Inferior parietal cortex (tissue), 1 donor: ENCODE measurements around the gene NDP.
A peak's percentile ranks its signal among the peaks of the same experiment; 100 is the strongest.
"Not testable (repeated sequence)": the region's sequence is repeated elsewhere in the genome, so short reads cannot be mapped to it uniquely, and the experiment has no call there.

Experiments
- DNase-seq: peaks from one replicate; pipeline ENCODE4 v3.0.0-alpha.2; 2016; ENCODE audit errors: extremely low spot score

The NDP gene

DNA sequence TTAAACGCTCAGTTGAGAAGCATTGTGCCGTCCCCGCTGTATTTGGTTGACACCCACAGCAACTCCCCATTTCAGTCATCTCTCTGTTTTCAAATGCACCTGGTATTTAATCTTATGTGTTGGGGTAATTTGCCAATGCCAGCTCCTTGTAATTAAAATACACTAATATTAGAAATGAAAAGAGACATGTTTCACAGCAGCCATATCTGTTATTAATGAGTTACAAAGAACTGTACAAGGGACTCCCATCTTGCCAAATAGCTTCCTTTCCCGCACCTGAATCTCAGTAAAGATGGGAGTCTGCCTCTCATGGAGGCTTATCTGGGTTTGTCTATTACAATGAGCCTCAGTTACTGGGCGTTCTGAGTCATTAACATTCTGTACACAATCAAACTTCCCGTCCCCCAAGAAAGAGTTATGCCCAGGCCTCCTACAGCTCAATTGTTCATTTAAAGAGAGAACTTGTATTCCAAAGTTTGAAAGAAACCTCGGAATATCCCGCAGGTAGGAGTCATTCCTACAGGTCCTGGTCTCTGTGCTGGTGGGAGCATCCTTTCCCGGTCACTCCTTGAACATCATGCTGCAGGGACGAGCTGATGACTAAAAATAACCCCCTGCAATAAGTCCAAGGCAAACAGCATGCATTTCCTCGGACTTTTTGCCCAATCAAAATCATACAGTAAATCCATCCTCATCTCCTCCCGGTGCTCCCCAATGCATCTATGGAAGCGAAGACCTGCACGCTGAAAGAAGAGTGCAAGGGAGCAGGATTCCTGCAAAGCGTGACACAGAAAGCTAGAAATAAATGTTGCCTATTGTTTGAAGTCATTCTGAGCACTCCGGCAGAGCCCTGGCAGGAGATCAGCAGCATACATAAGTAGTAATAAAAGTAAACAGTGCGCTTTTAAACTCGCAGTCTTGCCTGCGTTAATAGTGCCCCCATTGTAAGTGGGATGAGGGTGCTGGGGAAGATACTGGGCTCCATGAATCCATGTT lies 926 bp downstream of the NDP start:
- peak; percentile 37 for DNase-seq

DNA sequence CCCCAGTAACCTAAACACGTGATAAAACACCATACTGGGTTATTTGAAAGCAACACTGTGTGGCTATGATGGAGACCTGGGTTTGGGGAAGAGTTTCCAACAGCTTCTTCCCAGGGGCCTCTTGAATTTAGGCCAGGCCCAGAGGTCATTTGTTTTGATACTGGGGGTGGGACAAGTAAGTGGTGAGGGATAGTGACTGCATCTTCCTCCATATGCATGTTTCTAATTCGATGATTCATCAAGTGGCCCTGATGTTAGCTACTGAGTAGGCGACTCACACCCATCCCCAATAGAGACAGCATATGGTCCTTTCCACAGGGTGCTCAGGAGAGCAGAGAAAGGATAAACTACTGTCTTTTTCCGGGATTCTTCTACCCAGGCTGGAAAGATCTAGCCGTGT lies 2.7 kb downstream of the NDP start:
- no peak for DNase-seq

DNA sequence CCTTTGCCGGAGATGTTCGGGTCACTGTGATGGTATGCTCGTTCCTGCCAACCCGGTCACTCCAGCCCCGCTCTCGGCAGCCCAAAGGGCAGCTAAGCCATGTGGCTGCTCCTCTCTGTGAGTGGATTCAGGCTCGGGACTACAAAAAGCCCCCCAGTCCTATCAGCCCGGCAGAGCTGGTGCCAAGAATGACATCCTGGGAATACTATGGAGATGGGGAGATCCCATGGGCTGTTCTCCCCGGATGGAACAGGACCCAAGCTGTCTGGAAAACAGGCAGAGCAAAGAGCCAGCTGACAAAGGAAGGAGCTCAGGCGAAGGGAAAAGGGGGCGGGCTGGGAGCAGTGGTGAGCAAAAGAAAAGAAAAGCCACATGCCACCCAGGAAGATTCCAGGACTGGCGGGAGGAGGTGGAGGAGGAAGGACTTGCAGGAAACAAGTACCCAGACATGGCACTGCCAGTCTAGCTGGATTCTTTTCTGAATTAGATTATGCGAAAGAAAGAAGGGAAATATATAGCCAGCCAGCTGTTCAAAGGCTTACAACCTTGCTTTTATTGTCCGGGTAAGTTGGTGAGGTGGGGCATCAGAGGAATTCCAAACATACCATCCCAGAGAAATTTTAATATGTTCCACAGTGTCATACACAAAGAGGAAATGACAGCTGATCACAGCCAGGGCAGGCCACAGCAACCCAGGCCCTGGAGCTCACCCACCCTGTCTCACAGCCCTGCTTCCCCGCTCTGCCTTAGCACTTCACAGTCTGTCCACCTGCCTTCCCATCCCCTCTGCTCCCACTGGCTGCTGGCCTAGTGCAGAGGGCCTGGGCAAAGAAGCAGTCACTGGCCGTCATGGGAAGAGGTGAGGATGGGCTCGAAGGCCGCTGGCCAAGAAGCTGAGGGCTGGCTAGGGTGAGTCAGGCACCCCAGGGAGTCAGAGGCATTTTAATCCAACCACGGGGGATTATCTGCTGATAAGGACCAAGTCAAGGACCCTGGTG lies 3.4 kb downstream of the NDP start:
- no peak for DNase-seq

DNA sequence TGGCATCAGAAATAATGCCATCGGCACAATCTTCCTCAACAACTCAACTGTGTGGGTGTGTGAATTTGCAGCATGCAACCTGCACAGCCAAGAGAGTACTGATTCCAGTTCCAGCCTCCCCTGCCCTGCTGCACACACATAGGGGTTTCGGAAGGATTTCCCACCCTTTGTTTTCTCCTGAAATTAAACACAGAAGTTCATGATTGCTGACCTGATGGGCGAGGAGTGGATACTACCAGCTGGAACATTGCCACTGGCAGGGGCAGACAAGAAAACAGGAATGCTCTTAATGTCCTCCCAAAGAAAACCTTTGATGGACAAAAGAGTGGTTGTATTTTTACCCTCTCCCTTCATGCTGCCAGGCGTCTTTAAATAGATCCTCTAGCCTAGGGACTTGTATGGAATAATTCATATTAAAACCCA lies 4.8 kb downstream of the NDP start:
- DNase-seq: peak; percentile 24

DNA sequence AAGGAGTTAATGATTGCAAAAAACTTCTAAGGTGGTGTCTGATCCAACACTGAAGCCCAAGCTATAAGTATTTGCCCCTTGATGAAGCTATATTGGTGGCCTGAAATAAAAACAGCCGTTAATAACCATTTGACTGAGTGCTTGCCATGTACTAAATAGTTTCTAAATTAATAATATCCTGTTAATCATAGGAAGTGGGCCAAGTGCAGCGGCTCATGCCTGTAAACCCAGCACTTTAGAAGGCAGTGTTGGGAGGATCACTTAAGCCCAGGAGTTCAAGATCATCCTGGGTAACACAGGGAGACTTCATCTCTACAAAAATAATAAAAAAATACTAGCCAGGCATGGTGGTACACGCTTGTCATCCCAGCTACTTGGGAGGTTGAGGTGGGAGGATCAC lies 8.3 kb downstream of the NDP start:
- no peak for DNase-seq

DNA sequence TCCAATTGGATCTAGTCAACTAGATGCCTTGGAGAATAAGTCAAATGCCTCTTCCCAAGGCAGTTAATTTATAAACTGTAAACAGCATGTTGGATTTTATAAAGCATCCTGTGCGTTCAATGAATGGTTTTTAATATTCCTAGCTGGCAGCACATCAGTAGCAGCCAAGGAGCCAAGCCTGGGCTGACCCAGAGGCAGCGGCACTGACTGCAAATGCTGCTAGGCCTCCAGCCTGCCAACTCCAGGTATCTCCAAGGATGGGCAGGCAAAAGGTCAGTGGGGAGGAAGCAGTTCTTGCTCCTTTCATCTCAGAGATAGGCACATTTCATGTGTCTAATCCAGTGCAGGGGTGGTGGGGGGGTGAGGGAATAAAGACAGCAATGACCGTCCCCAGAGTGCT lies 9.5 kb downstream of the NDP start:
- no peak for DNase-seq

DNA sequence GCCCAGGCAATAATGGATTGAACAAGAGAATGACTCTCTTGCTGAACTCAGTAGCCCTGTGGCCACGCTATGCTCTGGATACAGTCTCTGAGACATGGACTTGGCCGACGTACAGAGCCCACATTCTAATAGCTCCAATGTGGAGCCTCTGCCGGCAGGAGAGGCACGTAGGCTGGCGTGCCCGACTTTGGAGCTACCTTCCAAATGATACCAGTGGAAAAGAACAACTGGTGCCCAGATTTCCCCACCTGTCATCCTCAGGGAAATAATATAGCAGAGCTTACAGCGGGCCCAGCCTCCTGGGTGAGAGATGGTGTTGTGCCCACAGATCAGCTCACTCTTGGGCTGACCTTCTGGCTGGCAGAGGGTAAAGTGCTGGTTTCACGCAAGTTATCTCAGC lies 10.6 kb downstream of the NDP start:
- DNase-seq: no peak

DNA sequence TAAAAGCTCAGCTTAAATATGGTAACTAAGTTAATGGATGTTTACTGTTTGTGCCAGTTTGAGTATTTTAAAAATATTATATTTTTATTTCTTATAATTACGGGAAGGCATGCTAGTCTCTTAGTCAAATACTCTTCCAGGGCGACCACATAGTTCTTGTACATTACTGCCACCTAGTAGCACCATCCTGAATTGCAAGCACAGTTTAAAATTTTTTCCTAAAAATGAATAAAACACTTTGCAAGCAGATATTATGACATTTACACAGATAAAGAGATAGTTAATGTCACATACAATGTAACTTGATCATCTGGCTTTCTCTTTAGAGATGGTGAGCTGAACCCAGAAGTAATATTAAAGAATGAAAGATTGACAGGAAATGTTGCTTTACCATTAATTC lies 11.5 kb downstream of the NDP start:
- no peak for DNase-seq

DNA sequence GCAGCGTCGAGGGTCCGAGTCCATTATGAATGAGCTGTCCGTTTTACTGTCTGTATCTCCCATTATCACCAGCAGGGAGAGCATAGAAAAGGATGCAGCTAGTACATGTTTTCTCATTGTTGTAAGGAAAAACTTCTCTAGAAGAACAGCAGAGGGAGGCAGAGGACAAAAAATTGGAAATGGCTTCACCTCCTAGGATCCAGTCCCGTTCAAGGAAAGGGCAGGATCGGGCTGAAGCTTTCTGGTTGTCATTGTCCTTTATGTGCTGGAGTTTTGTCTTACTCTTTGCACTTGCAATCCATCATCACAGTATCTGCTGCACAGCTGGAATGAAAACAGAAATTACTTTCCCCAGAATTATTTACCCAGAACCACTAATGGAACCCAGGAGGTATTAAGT lies 14.7 kb downstream of the NDP start:
- peak; percentile 83 for DNase-seq

DNA sequence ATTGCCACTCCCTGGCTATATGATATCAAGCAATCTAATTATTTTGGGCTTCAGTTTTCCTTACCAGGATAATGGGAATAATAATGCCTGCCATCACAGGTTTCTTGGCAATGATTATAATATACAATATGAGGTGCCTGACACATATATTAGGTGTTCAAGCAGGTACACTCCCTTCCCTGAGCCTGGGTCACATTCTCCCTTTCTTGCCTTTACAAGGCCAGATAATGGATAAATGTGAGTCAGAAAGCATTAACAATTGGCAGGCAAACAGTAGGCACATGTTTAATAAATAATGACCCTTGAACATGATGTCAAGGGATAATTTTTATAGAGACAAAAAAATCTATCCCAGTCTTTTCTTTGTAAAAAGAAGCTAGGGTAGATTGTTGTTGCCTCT lies 17.2 kb downstream of the NDP start:
- no peak for DNase-seq

DNA sequence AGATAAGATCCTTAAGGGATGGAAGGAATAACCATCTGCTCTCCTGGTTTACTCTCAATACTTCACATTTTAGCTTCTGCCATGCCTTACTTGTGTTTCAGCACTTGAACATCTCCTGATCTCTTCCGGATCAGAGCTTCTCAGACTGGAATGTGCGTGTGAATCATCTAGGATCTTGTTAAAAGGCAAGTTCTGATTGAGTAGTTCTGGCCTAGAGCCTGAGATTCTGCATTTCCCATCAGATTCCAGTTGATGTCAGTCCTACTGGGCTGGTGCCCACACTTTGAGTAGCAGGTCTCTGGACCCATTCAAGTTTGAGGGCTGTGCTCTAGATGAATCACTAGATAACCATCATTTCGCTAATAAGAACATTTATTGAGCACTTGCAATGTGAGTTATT lies 20.0 kb downstream of the NDP start:
- DNase-seq: no peak

DNA sequence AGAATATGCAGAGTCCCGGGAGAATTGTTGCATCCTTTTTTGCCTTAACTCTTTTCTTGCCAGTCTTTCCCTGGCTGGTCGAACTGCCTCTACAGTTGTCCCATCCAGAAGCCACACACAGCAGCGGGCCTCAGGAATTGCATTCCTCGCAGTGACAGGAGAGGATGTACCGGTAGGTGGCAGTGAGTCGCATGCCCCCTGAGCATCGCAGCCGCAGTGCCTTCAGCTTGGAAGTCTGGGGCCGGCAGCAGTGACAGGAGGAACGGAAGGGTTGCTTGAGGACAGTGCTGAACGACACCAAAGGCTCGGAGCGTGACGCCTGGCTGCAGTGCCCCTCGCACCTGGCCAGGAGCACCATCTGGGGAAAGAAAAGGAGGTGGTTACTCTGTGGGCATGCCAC lies 23.5 kb downstream of the NDP start:
- no peak for DNase-seq

DNA sequence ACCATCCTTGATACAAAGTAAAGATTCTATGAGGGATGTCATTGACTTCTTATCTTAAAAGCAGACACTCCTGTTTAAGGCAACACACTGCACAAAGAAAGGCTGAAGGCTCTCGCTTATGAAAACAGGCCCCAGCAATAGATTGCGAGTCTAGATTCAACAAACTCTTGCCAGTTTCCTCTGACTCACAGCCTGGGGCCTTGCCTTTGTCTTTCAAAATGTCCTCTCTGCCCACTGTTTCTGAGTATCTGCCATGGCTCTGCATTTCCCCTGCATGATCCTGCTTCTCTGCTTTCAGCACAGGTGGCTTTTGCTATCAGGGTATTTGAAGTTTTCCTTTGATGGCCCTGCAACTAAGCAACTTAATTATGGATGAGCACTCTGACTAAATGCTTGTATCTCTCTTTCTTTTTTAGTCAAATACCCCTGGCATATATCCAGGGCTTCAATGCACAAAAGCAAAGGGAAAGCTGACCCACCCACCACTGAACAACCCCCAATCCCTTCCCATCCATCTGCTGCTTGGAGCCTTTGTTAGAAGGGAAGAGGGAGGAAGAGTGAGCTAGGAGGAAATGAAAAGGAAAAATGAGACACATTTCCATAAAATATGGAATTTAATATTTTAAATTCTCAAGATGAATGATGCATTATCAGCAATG lies 32.2 kb downstream of the NDP start:
- no peak for DNase-seq

DNA sequence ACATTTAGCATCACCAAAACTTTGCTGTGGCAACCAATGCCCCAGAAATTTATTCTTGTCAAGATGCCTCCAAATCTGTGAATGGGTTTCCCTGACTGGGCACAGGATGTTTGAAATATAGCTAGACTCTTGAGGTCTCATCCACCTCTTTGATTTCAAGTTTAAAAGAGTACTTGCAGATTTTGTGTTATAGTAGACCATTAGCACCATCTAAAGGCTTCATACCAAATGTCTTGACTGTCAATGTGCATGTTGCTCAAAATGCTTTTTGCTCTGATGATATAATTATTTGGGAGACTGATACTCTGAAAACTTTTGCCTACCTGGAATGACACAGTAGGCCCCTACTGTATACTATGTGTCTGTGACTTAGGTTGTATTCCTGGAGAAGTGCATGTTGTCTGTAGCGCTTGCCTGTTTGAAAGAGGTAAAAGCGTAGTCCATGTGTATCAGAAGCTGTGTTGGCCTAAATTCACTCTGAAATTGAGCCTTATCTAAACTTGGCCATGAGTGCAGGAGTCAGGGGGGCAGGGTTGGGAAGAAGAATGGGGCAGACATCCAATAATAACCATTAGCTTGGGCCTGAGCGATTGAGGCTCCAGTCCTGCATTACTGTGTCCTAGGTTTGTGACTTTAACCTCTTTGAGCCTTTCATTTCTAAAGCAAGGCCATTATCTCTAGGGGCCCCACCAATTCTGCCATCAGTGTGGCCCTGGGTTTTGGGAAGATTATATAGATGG lies 33.8 kb downstream of the NDP start:
- no peak for DNase-seq

DNA sequence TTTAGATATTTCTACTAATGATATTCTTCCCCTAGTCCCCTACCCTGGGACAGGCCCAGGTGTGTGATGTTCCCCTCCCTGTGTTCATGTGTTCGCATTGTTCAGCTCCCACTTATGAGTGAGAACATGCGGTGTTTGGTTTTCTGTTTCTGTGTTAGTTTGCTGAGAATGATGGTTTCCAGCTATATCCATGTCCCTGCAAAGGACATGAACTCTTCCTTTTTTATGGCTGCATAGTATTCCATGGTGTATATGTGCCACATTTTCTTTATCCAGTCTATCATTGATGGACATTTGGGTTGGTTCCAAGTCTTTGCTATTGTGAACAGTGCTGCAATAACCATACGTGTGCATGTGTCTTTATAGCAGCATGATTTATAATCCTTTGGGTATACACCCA lies 51.2 kb downstream of the NDP start:
- DNase-seq: not testable (repeated sequence)

DNA sequence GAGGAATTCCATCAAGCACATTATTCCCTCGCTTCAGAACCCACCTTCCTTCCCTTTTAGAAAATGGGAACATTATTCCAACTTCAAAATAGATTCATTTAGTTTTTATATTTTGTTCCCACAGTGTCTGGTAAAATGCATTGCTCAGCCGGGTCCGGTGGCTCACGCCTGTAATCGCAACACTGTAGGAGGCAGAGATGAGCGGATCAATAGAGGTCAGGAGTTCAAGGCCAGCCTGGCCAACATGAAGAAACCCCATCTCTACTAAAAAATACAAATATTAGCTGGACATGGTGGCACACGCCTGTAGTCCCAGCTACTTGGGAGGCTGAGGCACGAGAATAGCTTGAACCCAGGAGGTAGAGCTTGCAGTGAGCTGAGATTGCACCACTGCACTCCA lies 62.4 kb downstream of the NDP start:
- DNase-seq: not testable (repeated sequence)

DNA sequence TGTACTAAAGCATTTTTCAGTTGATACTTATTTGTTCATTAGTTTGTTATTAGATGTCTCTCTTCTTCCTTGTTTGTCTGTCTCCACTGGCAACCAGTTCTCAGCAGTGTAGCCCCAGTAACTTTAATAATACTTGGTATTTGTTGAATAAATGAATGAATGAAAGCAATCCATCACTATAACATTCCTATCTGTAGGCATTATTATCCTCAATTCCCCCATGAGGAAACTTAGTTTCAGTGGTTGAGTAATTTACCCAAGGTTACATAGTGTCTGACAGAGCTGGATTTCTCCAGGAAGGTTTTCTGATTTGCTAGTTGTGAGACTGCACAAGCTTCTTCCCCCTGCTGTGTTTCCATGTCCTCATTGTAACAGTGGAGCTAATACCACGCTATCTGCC lies 63.2 kb downstream of the NDP start:
- DNase-seq: no peak

DNA sequence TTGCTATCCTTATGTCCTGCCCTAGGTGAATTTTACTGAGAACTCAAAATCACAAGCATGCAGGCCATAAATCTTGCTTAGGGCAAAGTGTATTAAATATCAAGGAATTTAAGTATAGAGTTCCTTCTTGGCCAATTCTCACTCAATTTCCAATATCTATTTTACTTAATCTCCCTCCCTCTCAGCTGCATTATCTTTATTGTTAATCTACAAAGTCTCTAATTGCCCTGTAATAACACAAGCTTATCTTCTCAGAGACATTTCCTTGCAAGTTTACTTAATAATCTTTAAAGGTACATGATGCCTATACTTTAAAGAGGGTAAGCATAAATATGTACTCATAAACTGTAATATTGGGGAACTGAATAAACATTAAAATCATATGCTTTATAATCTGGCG lies 64.0 kb downstream of the NDP start:
- DNase-seq: no peak

DNA sequence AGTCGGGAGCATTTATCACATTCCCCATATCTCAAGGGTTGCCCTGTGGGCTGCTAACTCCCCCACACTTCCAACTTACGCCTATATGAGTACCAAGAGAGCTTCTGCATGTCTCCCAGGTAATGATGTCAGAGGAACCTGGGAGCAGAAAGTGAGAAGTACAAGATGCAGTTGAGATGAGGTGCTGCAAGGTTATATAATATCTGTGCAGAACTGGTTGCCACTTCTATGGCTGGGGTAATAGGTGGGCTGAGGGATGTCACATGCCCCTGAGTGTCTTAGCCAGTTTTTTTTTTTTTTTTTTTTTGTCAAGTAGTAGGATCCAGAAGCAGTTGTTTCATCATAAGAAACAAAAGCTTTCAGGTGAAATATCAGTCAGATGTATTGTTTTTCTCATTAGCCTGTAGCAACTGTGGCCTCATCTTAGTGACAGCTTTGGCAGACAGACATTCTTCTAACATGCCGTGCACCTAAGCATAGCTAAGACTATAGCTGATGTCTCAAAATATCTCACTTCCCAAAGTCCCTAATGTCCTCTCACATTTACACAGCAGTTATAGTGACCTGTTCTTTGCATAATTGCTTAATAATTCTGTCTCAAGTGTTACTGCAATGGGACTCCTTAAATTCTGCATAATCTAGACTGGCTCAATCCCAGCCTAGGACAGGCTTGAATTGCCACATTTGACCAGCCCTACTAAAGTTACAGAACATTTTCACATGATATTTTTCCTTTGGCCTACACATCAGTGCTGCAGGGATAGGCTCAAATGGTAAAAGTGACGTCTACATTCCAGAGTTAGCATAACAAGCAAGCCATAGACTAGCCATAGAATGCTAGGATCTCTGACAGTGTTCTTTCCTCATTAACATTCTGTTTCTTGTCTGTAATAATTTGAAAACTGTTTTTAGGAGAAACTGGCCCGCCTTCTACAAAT lies 73.0 kb downstream of the NDP start:
- DNase-seq: no peak
